B cell (primary cell): Measurements from ENCODE around the gene DNAJC9. TPM values are rescaled to one million over a fixed set of nuclear protein-coding genes. Genes with fewer than 3 reads are reported as not detected.

ENCODE experiments used
- ATAC-seq: fragments of 200-7000 bp; cut with Tn5 transposase; one replicate; pipeline ENCODE4 v1.10.0; 2021; ENCODE audit warnings: low read depth, mild to moderate bottlenecking, moderate number of reproducible peaks, moderate library complexity
- CTCF ChIA-PET: fragments of 350-600 bp; sonication (Branson Sonifier 250); formaldehyde crosslinking; loops from one replicate; lab custom pipeline; 2021; ENCODE audit warnings: antibody characterized with exemption, inconsistent platforms; lab: Charles Lee
- POLR2A ChIA-PET: fragments of 350-600 bp; sonication (Branson Sonifier 250); formaldehyde crosslinking; loops from one replicate; lab custom pipeline; 2021; ENCODE audit warnings: antibody characterized with exemption; lab: Charles Lee
- DNase-seq: peaks from one replicate; pipeline ENCODE4 v3.0.0; 2013
- H2AFZ ChIP-seq: 2 replicates; pipeline ENCODE4 v1.6.1; 2012; ENCODE audit warnings: mild to moderate bottlenecking, low read depth, low read length; ENCODE audit not compliant: insufficient read depth, poor library complexity, severe bottlenecking
- H3K27ac ChIP-seq, 2 donors: 1 replicate in 1 of 2; 2 replicates in 1 of 2; pipeline ENCODE4 v1.5.1; 2012 to 2013; ENCODE audit warnings: low read length in 2 of 2, mild to moderate bottlenecking in 2 of 2, moderate library complexity in 1 of 2
- H3K27me3 ChIP-seq, 4 experiments: fragments of 200-600 bp in 1 of 4; sonication (generic) in 1 of 4; replicated peaks in 1 of 4; 1 replicate in 2 of 4; 2 replicates in 2 of 4; pipeline versions ENCODE4 v1.6.1 to v1.7.0; 2013 to 2016; ENCODE audit warnings: low read length in 3 of 4, mild to moderate bottlenecking in 2 of 4, mixed read lengths in 1 of 4, moderate library complexity in 1 of 4; ENCODE audit not compliant: insufficient read depth in 4 of 4, control insufficient read depth in 3 of 4; ENCODE audit errors: control extremely low read depth in 1 of 4
- H3K36me3 ChIP-seq, 2 experiments: replicated peaks in 1 of 2; 1 replicate in 1 of 2; 2 replicates in 1 of 2; pipeline versions ENCODE4 v1.6.1 to v1.7.1; 2013; ENCODE audit warnings: low read length in 1 of 2; ENCODE audit not compliant: insufficient read depth in 2 of 2, control insufficient read depth in 1 of 2; ENCODE audit errors: control extremely low read depth in 1 of 2, extremely low read depth in 1 of 2
- H3K4me1 ChIP-seq, 2 donors: fragments of 200-600 bp in 1 of 2; sonication (generic) in 1 of 2; 1 replicate in 1 of 2; 2 replicates in 1 of 2; pipeline versions ENCODE4 v1.5.1 to v1.6.1; 2013 to 2017; ENCODE audit warnings: low read length in 2 of 2; ENCODE audit not compliant: control insufficient read depth in 2 of 2, insufficient read depth in 2 of 2
- H3K4me2 ChIP-seq: replicated peaks from 2 replicates; pipeline ENCODE3; 2012; ENCODE audit warnings: mild to moderate bottlenecking, low read depth, low read length; ENCODE audit not compliant: poor library complexity, severe bottlenecking
- H3K4me3 ChIP-seq, 5 experiments: fragments of 200-600 bp in 1 of 5; sonication (generic) in 1 of 5; 1 replicate in 3 of 5; 2 replicates in 2 of 5; pipeline versions ENCODE4 v1.5.1 to v1.7.0; 2011 to 2016; ENCODE audit warnings: low read length in 4 of 5, mild to moderate bottlenecking in 4 of 5, low read depth in 2 of 5, control low read depth in 1 of 5, moderate library complexity in 1 of 5; ENCODE audit not compliant: insufficient read depth in 1 of 5; ENCODE audit errors: control extremely low read depth in 1 of 5, extremely low read depth in 1 of 5
- H3K79me2 ChIP-seq: fragments of 200-600 bp; sonication (generic); one replicate; pipeline ENCODE4 v1.6.0; 2016; ENCODE audit warnings: low read length; ENCODE audit not compliant: control insufficient read depth, insufficient read depth
- H3K9ac ChIP-seq: fragments of 200-600 bp; sonication (generic); 2 replicates; pipeline ENCODE4 v1.6.1; 2017; ENCODE audit warnings: mild to moderate bottlenecking, low read length, moderate library complexity
- H3K9me3 ChIP-seq, 3 donors: one replicate each; pipeline versions ENCODE4 v1.6.1 to v1.7.1; 2013; ENCODE audit warnings: low read length in 2 of 3; ENCODE audit not compliant: control insufficient read depth in 2 of 3, insufficient read depth in 1 of 3; ENCODE audit errors: control extremely low read depth in 1 of 3
- H4K20me1 ChIP-seq: 2 replicates; pipeline ENCODE4 v1.6.0; 2012; ENCODE audit warnings: mild to moderate bottlenecking, low read length; ENCODE audit not compliant: insufficient read depth, control insufficient read depth, poor library complexity, severe bottlenecking
- H3K27ac Mint-ChIP-seq: one replicate; pipeline ENCODE4 v1.8.0; 2021; ENCODE audit warnings: mixed read lengths
- H3K27me3 Mint-ChIP-seq: one replicate; pipeline ENCODE4 v1.8.0; 2021; ENCODE audit warnings: mixed read lengths
- H3K4me1 Mint-ChIP-seq: one replicate; pipeline ENCODE4 v1.8.0; 2021; ENCODE audit warnings: mixed read lengths
- H3K4me3 Mint-ChIP-seq: one replicate; pipeline ENCODE4 v1.8.0; 2021; ENCODE audit warnings: mixed read lengths
- H3K9me3 Mint-ChIP-seq: one replicate; pipeline ENCODE4 v1.8.0; 2022; ENCODE audit warnings: mixed read lengths; ENCODE audit not compliant: insufficient read depth
- EZH2 ChIP-seq: IDR thresholded peaks from 2 replicates; pipeline ENCODE4 v1.6.1; 2012; ENCODE audit warnings: borderline replicate concordance, low read depth, mild to moderate bottlenecking, moderate library complexity, low read length; ENCODE audit not compliant: insufficient read depth, poor library complexity, severe bottlenecking
- WGBS: methylation state at CpG from one replicate; pipeline ENCODE4 v1.1.5; 2013; ENCODE audit warnings: missing lambda C conversion rate; ENCODE audit not compliant: insufficient coverage; 5-methylcytosine and 5-hydroxymethylcytosine counted together
- intact Hi-C: fragments of 100-400 bp; cut with micrococcal nuclease; formaldehyde crosslinking; loops from one replicate; pipeline ENCODE4 v1.10.0; 2022
- polyA plus RNA-seq: library from polyadenylated mRNA; depleted of rRNA; stranded (reverse); fragments of >200 nt; gene quantifications from 2 replicates; pipeline ENCODE4 v1.2.3, GENCODE V29; 2012
- total RNA-seq, 2 donors: library from RNA; stranded (reverse); fragments of 120-200 nt in 1 of 2; gene quantifications; 1 replicate in 1 of 2; 2 replicates in 1 of 2; pipeline versions ENCODE4 v1.2.3 to v1.2.4, GENCODE V29; 2013 to 2022
- TF ChIP-seq, protein P1 (sequence below): fragments of 200-600 bp; IDR thresholded peaks from one replicate; pipeline ENCODE4 v1.8.0; 2022; ENCODE audit warnings: antibody characterized with exemption, mild to moderate bottlenecking

The DNAJC9 gene
- total and polyA plus RNA-seq, 2 donors (not counting 1 experiment from before 2014, with no cell fraction given): 11.8 to 25.6 TPM

DNA sequence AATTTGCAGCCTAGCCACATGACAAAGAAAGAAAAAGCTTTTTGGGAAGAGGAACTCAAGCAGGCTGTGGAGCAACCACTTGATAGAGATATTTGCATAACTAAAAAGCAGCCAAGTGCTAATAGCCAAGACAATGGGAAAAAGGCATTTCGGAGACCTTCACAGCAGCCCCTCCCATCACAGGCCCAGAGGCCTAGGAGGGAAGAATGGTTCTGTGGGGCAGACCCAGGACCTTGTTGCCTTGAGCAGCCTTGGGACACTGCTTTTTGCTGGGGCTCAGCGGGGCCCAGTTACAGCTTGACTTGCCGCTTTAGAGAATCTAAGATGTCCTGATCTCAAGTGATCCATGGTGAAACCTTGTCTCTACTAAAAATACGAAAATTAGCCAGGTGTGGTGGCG is 40.7 kb downstream of the DNAJC9 start:
- Histone ChIP-seq H3K79me2 (no peaks in the 10 kb centered on the region), H3K27me3 (no peaks in the 10 kb centered on the region), H3K27ac (no peak overlapping the region), H3K36me3 (peaks cover 0 to 3% of the 10 kb centered on the region in 2 experiments), H3K4me2 (no peak overlapping the region), H3K9ac (no peak overlapping the region), H3K4me1 (no peaks in the 10 kb centered on the region), H3K9me3 (no peaks in the 10 kb centered on the region), H4K20me1 (no peaks in the 10 kb centered on the region), H2AFZ (no peak overlapping the region), H3K4me3 (no peak overlapping the region)
- intact Hi-C loops: no loop called here
- DNase-seq (no peak), ATAC-seq (no peak)
- Mint-ChIP-seq H3K27ac (no peak overlapping the region), H3K9me3 (no peaks in the 10 kb centered on the region), H3K4me3 (no peak overlapping the region), H3K4me1 (no peaks in the 10 kb centered on the region), H3K27me3 (no peaks in the 10 kb centered on the region)
- CTCF ChIA-PET: no interaction called here
- TF ChIP-seq, protein P1, sequence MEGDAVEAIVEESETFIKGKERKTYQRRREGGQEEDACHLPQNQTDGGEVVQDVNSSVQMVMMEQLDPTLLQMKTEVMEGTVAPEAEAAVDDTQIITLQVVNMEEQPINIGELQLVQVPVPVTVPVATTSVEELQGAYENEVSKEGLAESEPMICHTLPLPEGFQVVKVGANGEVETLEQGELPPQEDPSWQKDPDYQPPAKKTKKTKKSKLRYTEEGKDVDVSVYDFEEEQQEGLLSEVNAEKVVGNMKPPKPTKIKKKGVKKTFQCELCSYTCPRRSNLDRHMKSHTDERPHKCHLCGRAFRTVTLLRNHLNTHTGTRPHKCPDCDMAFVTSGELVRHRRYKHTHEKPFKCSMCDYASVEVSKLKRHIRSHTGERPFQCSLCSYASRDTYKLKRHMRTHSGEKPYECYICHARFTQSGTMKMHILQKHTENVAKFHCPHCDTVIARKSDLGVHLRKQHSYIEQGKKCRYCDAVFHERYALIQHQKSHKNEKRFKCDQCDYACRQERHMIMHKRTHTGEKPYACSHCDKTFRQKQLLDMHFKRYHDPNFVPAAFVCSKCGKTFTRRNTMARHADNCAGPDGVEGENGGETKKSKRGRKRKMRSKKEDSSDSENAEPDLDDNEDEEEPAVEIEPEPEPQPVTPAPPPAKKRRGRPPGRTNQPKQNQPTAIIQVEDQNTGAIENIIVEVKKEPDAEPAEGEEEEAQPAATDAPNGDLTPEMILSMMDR: no peak
- no peak for TF ChIP-seq EZH2
- WGBS: 96% methylated on average over 4 of the region's 5 CpGs
- POLR2A ChIA-PET: no interaction called here

DNA sequence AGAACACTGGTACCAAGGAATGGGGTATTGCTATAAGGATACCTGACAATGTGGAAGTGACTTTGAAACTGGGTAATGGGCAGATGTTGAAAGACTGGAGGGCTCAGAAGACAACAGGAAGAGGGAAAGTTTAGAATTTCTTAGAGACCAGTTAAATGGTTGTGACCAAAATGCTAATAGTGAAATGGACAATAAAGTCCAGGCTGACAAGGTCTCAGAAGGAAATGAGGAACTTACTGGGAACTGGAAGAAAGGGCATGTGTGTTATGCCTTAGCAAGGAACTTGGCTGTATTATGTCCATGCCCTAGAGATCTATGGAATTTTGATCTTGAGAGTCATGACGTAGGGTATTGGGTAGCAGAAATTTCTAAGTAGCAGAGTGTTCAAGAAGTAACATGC is 41.2 kb downstream of the DNAJC9 start:
- Mint-ChIP-seq H3K27ac (no peak overlapping the region), H3K4me1 (no peaks in the 10 kb centered on the region), H3K4me3 (no peak overlapping the region), H3K27me3 (no peaks in the 10 kb centered on the region), H3K9me3 (no peaks in the 10 kb centered on the region)
- Histone ChIP-seq H3K9ac (no peak overlapping the region), H3K27me3 (no peaks in the 10 kb centered on the region), H3K4me2 (no peak overlapping the region), H4K20me1 (no peaks in the 10 kb centered on the region), H3K36me3 (peaks cover 0 to 3% of the 10 kb centered on the region in 2 experiments), H2AFZ (no peak overlapping the region), H3K27ac (no peak overlapping the region), H3K4me1 (no peaks in the 10 kb centered on the region), H3K79me2 (no peaks in the 10 kb centered on the region), H3K9me3 (no peaks in the 10 kb centered on the region), H3K4me3 (no peak overlapping the region)
- POLR2A ChIA-PET: no interaction called here
- ATAC-seq (no peak), DNase-seq (no peak)
- TF ChIP-seq EZH2: no peak
- TF ChIP-seq, protein P1: no peak
- CTCF ChIA-PET: no interaction called here
- intact Hi-C loops: no loop called here
- WGBS: 100% methylated on average over 1 of the region's 1 CpG
